KMS-11 (cell line): ENCODE measurements around the gene AKT2.

Source experiments
- H2AFZ ChIP-seq: fragments of 200-600 bp; sonication (generic); 2 replicates; pipeline ENCODE4 v1.6.1; 2016; ENCODE audit warnings: antibody characterized with exemption, mixed run types, low read depth
- H3K27ac ChIP-seq: fragments of 200-600 bp; sonication (generic); 2 replicates; pipeline ENCODE4 v1.6.1; 2016; ENCODE audit warnings: mild to moderate bottlenecking, mixed run types
- H3K27me3 ChIP-seq: fragments of 200-600 bp; sonication (generic); 2 replicates; pipeline ENCODE4 v1.6.1; 2017; ENCODE audit warnings: mild to moderate bottlenecking, low read depth, mixed run types, moderate library complexity; ENCODE audit not compliant: insufficient read depth
- H3K36me3 ChIP-seq: fragments of 200-600 bp; sonication (generic); 2 replicates; pipeline ENCODE4 v1.6.1; 2017; ENCODE audit warnings: mild to moderate bottlenecking, mixed run types; ENCODE audit not compliant: insufficient read depth
- H3K4me1 ChIP-seq: fragments of 200-600 bp; sonication (generic); 2 replicates; pipeline ENCODE4 v1.6.1; 2016; ENCODE audit warnings: mild to moderate bottlenecking, low read depth, mixed run types; ENCODE audit not compliant: poor library complexity, severe bottlenecking
- H3K4me2 ChIP-seq: fragments of 200-600 bp; sonication (generic); 2 replicates; pipeline ENCODE4 v1.7.0; 2016; ENCODE audit warnings: mild to moderate bottlenecking, mixed run types
- H3K4me3 ChIP-seq: fragments of 200-600 bp; sonication (generic); IDR thresholded peaks from 2 replicates; pipeline ENCODE4 v1.6.1; 2017; ENCODE audit warnings: low read depth, low read length, mixed read lengths; ENCODE audit not compliant: insufficient read depth
- H3K79me2 ChIP-seq: fragments of 200-600 bp; sonication (generic); 2 replicates; pipeline ENCODE4 v1.6.1; 2016; ENCODE audit warnings: low read depth, mixed run types; ENCODE audit not compliant: insufficient read depth
- H3K9ac ChIP-seq: fragments of 200-600 bp; sonication (generic); 2 replicates; pipeline ENCODE4 v1.6.1; 2016; ENCODE audit warnings: mild to moderate bottlenecking, mixed run types
- H4K20me1 ChIP-seq: fragments of 200-600 bp; sonication (generic); 2 replicates; pipeline ENCODE4 v1.6.1; 2016; ENCODE audit warnings: mild to moderate bottlenecking, mixed run types; ENCODE audit not compliant: insufficient read depth
- TF ChIP-seq, protein P1 (sequence below): fragments of 200-600 bp; sonication (generic); conservative IDR thresholded peaks from 2 replicates; pipeline ENCODE4 v1.6.1; 2017; ENCODE audit warnings: low read depth, mild to moderate bottlenecking, antibody characterized with exemption, low read length, moderate library complexity, mixed read lengths

The AKT2 gene

GRCh38 chr19:40213251-40213829, 71.8 kb downstream of the AKT2 start:
- Histone ChIP-seq H3K9ac (no peak overlapping the region), H3K36me3 (no peaks in the 10 kb centered on the region)
- TF ChIP-seq, protein P1, sequence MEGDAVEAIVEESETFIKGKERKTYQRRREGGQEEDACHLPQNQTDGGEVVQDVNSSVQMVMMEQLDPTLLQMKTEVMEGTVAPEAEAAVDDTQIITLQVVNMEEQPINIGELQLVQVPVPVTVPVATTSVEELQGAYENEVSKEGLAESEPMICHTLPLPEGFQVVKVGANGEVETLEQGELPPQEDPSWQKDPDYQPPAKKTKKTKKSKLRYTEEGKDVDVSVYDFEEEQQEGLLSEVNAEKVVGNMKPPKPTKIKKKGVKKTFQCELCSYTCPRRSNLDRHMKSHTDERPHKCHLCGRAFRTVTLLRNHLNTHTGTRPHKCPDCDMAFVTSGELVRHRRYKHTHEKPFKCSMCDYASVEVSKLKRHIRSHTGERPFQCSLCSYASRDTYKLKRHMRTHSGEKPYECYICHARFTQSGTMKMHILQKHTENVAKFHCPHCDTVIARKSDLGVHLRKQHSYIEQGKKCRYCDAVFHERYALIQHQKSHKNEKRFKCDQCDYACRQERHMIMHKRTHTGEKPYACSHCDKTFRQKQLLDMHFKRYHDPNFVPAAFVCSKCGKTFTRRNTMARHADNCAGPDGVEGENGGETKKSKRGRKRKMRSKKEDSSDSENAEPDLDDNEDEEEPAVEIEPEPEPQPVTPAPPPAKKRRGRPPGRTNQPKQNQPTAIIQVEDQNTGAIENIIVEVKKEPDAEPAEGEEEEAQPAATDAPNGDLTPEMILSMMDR: no peak

DNA sequence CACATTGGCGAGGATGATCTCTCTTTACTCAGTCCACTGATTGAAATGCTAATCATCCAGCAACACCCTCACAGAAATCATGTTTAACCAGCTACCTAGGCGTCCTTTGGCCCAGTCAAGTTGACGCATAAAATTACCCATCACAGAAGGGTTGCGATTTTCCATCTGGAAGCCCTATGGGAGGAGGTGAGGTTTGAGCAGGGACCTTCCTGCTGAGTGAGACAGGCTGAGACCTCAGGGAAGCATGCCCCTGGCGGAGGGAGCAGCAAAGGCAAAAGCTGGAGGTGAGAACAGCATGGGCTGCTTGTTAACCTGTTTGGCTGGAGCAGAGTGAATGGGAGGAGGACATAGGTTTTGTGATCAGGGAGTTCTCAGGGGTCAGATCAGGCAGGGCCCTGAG, 74.3 kb downstream of the AKT2 start:
- H3K4me3 ChIP-seq: no peak overlapping the region
- no peak overlapping the region for H3K27ac ChIP-seq
- no peaks in the 10 kb centered on the region for H4K20me1 ChIP-seq
- no peaks in the 10 kb centered on the region for H3K79me2 ChIP-seq
- no peaks in the 10 kb centered on the region for H3K4me1 ChIP-seq
- no peaks in the 10 kb centered on the region for H3K36me3 ChIP-seq
- no peak overlapping the region for H2AFZ ChIP-seq
- H3K27me3 ChIP-seq: no peaks in the 10 kb centered on the region
- no peak overlapping the region for H3K9ac ChIP-seq
- no peak overlapping the region for H3K4me2 ChIP-seq
- TF ChIP-seq, protein P1: no peak

More at GRCh38 chr19:40213251-40213829, 71.8 kb downstream of the AKT2 start:
- Histone ChIP-seq H3K4me3 (no peak overlapping the region), H2AFZ (no peak overlapping the region), H4K20me1 (no peaks in the 10 kb centered on the region), H3K4me2 (no peak overlapping the region), H3K79me2 (no peaks in the 10 kb centered on the region), H3K27me3 (no peaks in the 10 kb centered on the region), H3K4me1 (no peaks in the 10 kb centered on the region), H3K27ac (no peak overlapping the region)

GRCh38 chr19:40208602-40209001, 76.5 kb downstream of the AKT2 start:
- Histone ChIP-seq H3K27me3 (no peaks in the 10 kb centered on the region), H2AFZ (no peak overlapping the region), H3K9ac (no peak overlapping the region), H4K20me1 (no peaks in the 10 kb centered on the region), H3K4me2 (no peak overlapping the region), H3K27ac (no peak overlapping the region), H3K4me3 (no peak overlapping the region), H3K36me3 (no peaks in the 10 kb centered on the region), H3K79me2 (no peaks in the 10 kb centered on the region), H3K4me1 (no peaks in the 10 kb centered on the region)
- TF ChIP-seq, protein P1: no peak

GRCh38 chr19:40205760-40206159, 79.4 kb downstream of the AKT2 start:
- TF ChIP-seq, protein P1: no peak
- Histone ChIP-seq H3K4me1 (no peaks in the 10 kb centered on the region), H3K36me3 (no peaks in the 10 kb centered on the region), H4K20me1 (no peaks in the 10 kb centered on the region), H3K4me2 (no peak overlapping the region), H3K27ac (no peak overlapping the region), H2AFZ (no peak overlapping the region), H3K4me3 (no peak overlapping the region), H3K79me2 (no peaks in the 10 kb centered on the region), H3K27me3 (no peaks in the 10 kb centered on the region), H3K9ac (no peak overlapping the region)
